ENCODE measurements around the gene KNCN. TPM values are rescaled to one million over a fixed set of nuclear protein-coding genes. Genes with fewer than 3 reads are reported as not detected.

Gene KNCN
- total RNA-seq, 1 donor = not detected

GRCh38 chr1:46581681-46582455 is 30.4 kb upstream of the KNCN start:
- no peak for TF ChIP-seq CTCF (IDR thresholded peaks at IDR 0.05; ENCODE audit: extremely low read depth, low read depth, low read length)
- Histone ChIP-seq H3K36me3 (ENCODE audit: insufficient read depth, low read length) (peaks cover 28% of the 10 kb centered on the region), H3K27ac (ENCODE audit: low read depth, low read length) (no peak overlapping the region), H3K4me1 (ENCODE audit: insufficient read depth, low read length) (no peaks in the 10 kb centered on the region), H3K4me3 (ENCODE audit: insufficient read depth, low read length) (no peak overlapping the region), H2AFZ (ENCODE audit: low read length) (no peak overlapping the region), H3K9me3 (ENCODE audit: low read depth, low read length) (no peaks in the 10 kb centered on the region), H3K79me2 (ENCODE audit: insufficient read depth, low read length) (no peaks in the 10 kb centered on the region), H4K20me1 (ENCODE audit: insufficient read depth, low read length) (no peaks in the 10 kb centered on the region), H3K27me3 (ENCODE audit: insufficient read depth, low read length) (no peaks in the 10 kb centered on the region), H3K4me2 (ENCODE audit: insufficient read depth, low read length) (no peak overlapping the region)
- no peak for DNase-seq (ENCODE audit: insufficient read length, low spot score, missing footprints)

GRCh38 chr1:46580140-46580903 is 28.9 kb upstream of the KNCN start:
- no peak overlapping the region for H3K4me3 ChIP-seq (ENCODE audit: insufficient read depth, low read length)
- no peak overlapping the region for H2AFZ ChIP-seq (ENCODE audit: low read length)
- H3K4me1 ChIP-seq (ENCODE audit: insufficient read depth, low read length) = no peaks in the 10 kb centered on the region
- H3K27me3 ChIP-seq (ENCODE audit: insufficient read depth, low read length) = no peaks in the 10 kb centered on the region
- no peak overlapping the region for H3K27ac ChIP-seq (ENCODE audit: low read depth, low read length)
- no peaks in the 10 kb centered on the region for H3K79me2 ChIP-seq (ENCODE audit: insufficient read depth, low read length)
- TF ChIP-seq CTCF (IDR thresholded peaks at IDR 0.05; ENCODE audit: extremely low read depth, low read depth, low read length) = no peak
- H3K9me3 ChIP-seq (ENCODE audit: low read depth, low read length) = no peaks in the 10 kb centered on the region
- peaks cover 28% of the 10 kb centered on the region for H3K36me3 ChIP-seq (ENCODE audit: insufficient read depth, low read length)
- H4K20me1 ChIP-seq (ENCODE audit: insufficient read depth, low read length) = no peaks in the 10 kb centered on the region
- no peak overlapping the region for H3K4me2 ChIP-seq (ENCODE audit: insufficient read depth, low read length)
- DNase-seq (ENCODE audit: insufficient read length, low spot score, missing footprints) = no peak

- H2AFZ ChIP-seq (ENCODE audit: low read length) = no peak overlapping the region
- TF ChIP-seq CTCF (IDR thresholded peaks at IDR 0.05; ENCODE audit: extremely low read depth, low read depth, low read length) = no peak
- H3K27ac ChIP-seq (ENCODE audit: low read depth, low read length) = no peak overlapping the region
- H3K79me2 ChIP-seq (ENCODE audit: insufficient read depth, low read length) = no peaks in the 10 kb centered on the region
- no peaks in the 10 kb centered on the region for H3K4me1 ChIP-seq (ENCODE audit: insufficient read depth, low read length)
- no peaks in the 10 kb centered on the region for H4K20me1 ChIP-seq (ENCODE audit: insufficient read depth, low read length)
- H3K4me3 ChIP-seq (ENCODE audit: insufficient read depth, low read length) = no peak overlapping the region
- no peaks in the 10 kb centered on the region for H3K27me3 ChIP-seq (ENCODE audit: insufficient read depth, low read length)
- no peak overlapping the region for H3K4me2 ChIP-seq (ENCODE audit: insufficient read depth, low read length)
- no peak for DNase-seq (ENCODE audit: insufficient read length, low spot score, missing footprints)
- H3K36me3 ChIP-seq (ENCODE audit: insufficient read depth, low read length) = peaks cover 28% of the 10 kb centered on the region
- H3K9me3 ChIP-seq (ENCODE audit: low read depth, low read length) = no peaks in the 10 kb centered on the region
Observed at GRCh38 chr1:46577671-46578070, 26.2 kb upstream of the KNCN start.

- H4K20me1 ChIP-seq (ENCODE audit: insufficient read depth, low read length) = no peaks in the 10 kb centered on the region
- TF ChIP-seq CTCF (IDR thresholded peaks at IDR 0.05; ENCODE audit: extremely low read depth, low read depth, low read length) = no peak
- H3K36me3 ChIP-seq (ENCODE audit: insufficient read depth, low read length) = peaks cover 19% of the 10 kb centered on the region
- no peak overlapping the region for H3K27ac ChIP-seq (ENCODE audit: low read depth, low read length)
- H2AFZ ChIP-seq (ENCODE audit: low read length) = no peak overlapping the region
- no peak overlapping the region for H3K4me3 ChIP-seq (ENCODE audit: insufficient read depth, low read length)
- H3K27me3 ChIP-seq (ENCODE audit: insufficient read depth, low read length) = no peaks in the 10 kb centered on the region
- H3K9me3 ChIP-seq (ENCODE audit: low read depth, low read length) = no peaks in the 10 kb centered on the region
- DNase-seq (ENCODE audit: insufficient read length, low spot score, missing footprints) = no peak
- no peaks in the 10 kb centered on the region for H3K79me2 ChIP-seq (ENCODE audit: insufficient read depth, low read length)
- no peak overlapping the region for H3K4me2 ChIP-seq (ENCODE audit: insufficient read depth, low read length)
- H3K4me1 ChIP-seq (ENCODE audit: insufficient read depth, low read length) = no peaks in the 10 kb centered on the region
Observed at GRCh38 chr1:46576596-46576995, 25.1 kb upstream of the KNCN start.
